ENCODE data around the gene ABLIM1.
"Not testable (repeated sequence)": the region's sequence is repeated elsewhere in the genome, so short reads cannot be mapped to it uniquely, and the experiment has no call there.

ABLIM1 gene

DNA sequence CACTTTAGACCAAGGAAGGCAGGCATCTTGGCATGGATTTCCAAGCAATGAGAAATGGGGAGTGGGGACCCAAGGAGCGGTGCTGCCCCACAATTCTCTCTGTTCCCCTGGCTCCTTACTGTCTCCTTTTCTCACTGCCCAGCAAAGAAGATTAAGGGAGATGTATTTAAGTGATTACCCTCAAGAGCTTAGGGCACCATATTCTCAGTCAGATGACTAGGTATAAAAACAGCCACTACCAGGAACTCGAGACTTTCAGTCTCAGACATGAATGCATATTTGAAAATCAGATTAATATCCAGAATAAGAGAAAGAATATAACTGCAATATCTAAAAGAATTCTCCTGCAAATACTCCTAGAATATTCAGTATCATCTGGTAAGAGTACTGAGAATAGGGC, at the start of gene ABLIM1:
TSS of gene ABLIM1 (minus strand) at position 101 of the 400 bp plus-strand sequence. CDS start at position 26, 75 bp downstream.
- no peak for DNase-seq

DNA sequence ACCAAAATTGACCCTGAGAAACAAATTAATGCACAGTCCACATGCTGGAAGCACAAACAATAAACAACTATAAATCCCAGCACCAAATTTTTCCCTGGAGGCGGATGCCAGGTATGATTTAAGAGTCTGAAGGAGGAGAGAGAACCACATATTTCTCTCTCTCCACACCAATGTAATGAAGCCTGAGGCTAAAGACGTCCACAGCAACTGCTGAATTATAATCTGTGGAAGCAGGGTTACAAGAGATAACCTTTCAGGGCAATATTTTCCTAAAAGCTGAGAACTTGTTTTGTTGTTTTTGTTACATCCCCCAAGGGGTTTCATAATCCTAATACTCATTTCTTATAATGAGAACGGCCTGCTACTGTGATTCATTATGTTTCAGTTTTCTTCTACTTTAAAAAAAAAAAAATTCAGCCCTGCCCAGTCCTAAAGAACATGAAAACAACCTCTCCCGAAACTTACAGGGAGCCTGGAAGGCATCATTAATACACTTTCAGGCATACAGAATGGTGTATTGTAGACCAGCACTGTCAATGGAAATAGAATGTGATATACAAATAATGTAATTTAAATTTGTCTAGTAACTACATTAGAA, 48.5 kb upstream of the ABLIM1 start:
- DNase-seq = no peak

DNA sequence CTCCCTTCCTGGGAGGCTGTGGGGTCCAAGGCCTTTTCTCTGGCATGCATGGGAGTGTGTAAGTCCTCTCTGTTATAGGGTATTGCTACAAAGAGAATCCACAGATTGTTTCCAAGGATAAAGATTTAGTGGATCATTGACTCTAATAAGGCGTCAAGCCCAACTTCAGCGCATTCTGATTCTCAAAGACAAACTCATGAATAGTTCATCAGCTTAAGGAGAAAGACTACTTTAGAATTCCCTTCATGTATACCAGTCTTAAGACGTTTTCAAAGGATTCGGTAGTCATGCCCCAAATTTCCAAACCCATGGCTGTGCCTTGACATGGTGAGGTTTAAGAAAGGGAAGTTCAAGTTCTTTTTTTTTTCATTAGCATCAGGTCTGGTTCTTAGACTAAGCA, 46.6 kb upstream of the ABLIM1 start:
- no peak for DNase-seq

- DNase-seq = peak; percentile 33
Measured at GRCh38 chr10:114703377-114704107, 45.5 kb upstream of the ABLIM1 start.

DNA sequence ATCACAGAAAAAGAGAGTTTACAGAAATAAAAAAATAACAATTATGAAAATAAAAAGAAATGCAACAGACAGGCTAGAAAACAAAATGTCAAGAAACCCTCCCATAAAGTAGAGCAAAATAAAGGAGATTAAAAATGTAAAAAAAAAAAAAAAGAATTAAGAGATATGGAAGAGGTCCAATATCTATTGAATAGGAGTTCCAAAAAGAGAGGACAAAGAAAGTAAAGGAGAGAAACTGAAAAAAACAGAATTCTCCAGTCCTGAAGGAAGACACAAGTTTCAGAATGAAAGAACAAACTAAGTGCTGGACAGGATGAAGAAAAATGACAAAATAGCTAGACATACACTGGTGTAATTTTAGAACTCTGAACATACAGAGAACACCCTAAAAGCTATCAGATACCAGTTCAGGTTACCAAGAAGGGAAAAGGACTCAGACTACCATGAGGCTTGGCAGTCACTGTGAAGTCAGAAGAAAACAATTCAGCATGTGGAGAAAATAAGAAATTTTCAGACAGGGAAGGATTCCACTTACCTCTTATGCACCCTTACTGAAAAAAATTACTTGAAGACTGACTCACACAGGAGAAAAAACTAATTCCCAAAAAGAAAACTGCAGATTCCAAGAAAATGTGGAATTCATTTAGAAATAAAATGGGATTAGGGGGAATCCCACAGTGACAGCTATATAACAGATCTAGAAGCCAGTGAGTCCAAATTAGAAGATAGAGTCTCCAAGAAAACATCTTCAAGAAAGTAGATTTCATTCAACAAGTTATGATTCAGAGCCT, 40.4 kb upstream of the ABLIM1 start:
- DNase-seq = no peak

GRCh38 chr10:114697061-114697598, 39.1 kb upstream of the ABLIM1 start:
- no peak for DNase-seq

- DNase-seq = not testable (repeated sequence)
Measured at GRCh38 chr10:114696301-114696700, 38.2 kb upstream of the ABLIM1 start.

DNA sequence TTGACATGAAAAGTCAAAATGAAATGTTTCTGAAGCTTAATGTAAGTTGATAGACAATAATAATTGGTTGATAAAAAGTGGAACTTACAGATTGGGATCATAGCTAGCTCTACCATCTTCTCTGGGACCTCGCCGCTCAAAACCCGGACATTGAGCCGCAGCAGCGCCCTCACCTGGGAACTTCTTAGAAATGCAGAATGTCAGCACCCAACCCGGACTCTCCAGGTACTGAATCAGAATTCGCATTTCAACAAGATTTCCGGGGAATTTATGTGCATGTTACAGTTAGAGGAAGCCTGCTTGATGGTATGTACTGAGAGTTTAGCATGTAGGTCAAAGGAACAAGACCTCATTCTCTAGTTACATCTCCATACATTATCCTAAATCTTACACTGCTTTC, 36.7 kb upstream of the ABLIM1 start:
- DNase-seq = no peak

GRCh38 chr10:114694062-114694461, 36.0 kb upstream of the ABLIM1 start:
- no peak for DNase-seq

GRCh38 chr10:114691442-114691941, 33.4 kb upstream of the ABLIM1 start:
- no peak for DNase-seq

- DNase-seq = no peak
Measured at GRCh38 chr10:114688786-114689185, 30.7 kb upstream of the ABLIM1 start.

DNA sequence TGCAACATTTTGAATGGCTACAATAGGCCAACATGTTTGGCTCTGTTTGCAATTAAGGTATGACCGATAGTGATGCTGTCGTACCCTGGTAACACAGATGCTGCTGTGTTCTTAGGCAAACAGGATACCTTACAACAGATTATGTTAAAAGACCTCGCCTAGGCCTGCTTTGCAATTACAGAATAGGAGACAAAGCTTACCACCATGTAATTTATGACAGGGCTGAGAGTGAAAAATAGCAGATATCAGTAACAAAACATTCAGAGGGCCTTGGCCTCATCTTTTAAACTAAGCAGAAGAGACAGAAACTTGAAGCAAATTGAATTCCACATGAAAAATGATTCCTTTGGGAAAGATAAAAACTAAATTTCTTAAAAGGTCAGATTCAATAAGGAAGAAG, 29.4 kb upstream of the ABLIM1 start:
- DNase-seq = no peak

- no peak for DNase-seq
Measured at GRCh38 chr10:114686013-114686412, 27.9 kb upstream of the ABLIM1 start.

- no peak for DNase-seq
Measured at GRCh38 chr10:114685456-114685855, 27.4 kb upstream of the ABLIM1 start.

DNA sequence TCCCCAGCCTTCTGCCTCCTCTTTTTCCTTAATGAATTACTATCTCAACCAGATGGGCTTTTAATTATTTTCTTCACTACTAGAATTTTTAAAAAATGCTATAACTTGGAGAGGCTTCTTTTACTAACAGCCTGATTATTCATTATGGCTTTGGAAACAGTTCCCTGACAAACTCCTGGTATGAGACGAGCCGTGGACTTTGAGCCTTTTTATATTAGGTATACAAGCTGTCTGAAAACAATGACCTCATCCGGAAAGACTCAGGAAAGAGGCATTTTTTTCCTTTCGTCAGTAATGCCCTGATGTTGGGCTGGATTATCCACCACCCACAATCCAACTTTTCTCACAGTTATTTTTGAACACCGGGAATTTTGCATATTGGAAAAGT, 26.7 kb upstream of the ABLIM1 start:
- no peak for DNase-seq

GRCh38 chr10:114684084-114684821, 26.2 kb upstream of the ABLIM1 start:
- DNase-seq = no peak

- DNase-seq = no peak
Measured at GRCh38 chr10:114683593-114683992, 25.5 kb upstream of the ABLIM1 start.

GRCh38 chr10:114683162-114683561, 25.1 kb upstream of the ABLIM1 start:
- DNase-seq = no peak

DNA sequence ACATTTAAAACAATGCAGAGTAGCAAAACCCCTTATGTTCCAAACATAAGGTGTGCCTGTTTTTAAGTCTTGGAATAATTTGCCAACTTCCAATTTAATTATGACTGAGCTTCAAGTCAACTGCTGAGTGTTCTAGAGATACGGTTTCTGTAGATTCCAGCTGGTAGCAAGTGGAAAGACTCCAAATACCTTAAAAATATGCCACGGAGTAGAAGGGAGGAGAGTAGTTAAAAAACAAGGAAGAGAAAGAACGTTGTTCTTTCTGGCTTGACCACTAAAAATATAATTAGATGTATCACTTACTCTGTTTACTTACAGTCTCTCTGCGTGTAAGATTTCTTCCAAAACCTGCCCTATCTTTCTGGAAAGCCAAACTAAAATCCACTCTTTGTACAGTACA, 24.5 kb upstream of the ABLIM1 start:
- no peak for DNase-seq

- DNase-seq = no peak
Measured at GRCh38 chr10:114682121-114682520, 24.0 kb upstream of the ABLIM1 start.

- DNase-seq = no peak
Measured at GRCh38 chr10:114681542-114681941, 23.5 kb upstream of the ABLIM1 start.

DNA sequence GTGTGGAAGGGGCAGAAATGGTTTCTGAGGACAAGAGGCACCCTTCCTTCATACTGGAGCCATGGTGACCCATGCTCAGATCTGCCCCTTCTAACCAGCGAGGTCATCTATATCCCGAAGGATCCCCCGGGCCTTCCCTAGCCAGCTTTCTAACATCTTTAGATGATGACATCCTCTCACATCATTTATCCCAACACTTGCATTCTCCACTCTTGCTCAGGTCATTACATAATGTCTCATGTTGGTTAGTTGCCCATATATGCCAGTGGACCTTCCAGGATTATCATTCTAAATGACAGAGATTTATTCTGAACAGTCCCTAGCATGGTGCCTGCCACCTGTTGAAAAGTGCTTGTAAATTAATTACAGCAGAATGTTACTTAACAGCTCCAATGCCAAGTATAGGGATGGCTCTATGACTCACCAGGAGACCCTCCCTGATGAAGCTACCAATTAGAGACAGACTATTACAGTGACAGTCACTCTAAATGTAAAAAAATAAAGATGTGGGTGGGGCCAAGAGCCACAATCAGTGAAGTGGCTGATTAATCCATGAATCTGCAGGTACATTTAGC, 22.6 kb upstream of the ABLIM1 start:
- no peak for DNase-seq
